CD4-positive, alpha-beta T cell (primary cell): Measurements from ENCODE around the gene FGFR3. TPM values are rescaled to one million over a fixed set of nuclear protein-coding genes. Genes with fewer than 3 reads are reported as not detected.

ENCODE experiments used
- ATAC-seq: fragments of 200-7000 bp; cut with Tn5 transposase; one replicate; pipeline ENCODE4 v1.10.0; 2022; ENCODE audit warnings: mild to moderate bottlenecking; ENCODE audit not compliant: poor library complexity
- CTCF ChIA-PET: fragments of 350-600 bp; sonication (Branson Sonifier 250); formaldehyde crosslinking; loops from one replicate; lab custom pipeline; 2021; ENCODE audit warnings: antibody characterized with exemption, inconsistent platforms; lab: Charles Lee
- POLR2A ChIA-PET: fragments of 350-600 bp; sonication (Branson Sonifier 250); formaldehyde crosslinking; loops from one replicate; lab custom pipeline; 2021; ENCODE audit warnings: antibody characterized with exemption, inconsistent platforms; lab: Charles Lee
- DNase-seq, 14 experiments: peaks; one replicate each; pipeline ENCODE4 v3.0.0-alpha.2; 2013 to 2020; ENCODE audit warnings: mixed read lengths in 2 of 14
- H3K27ac ChIP-seq, 2 donors: one replicate each; pipeline versions ENCODE4 v1.5.1 to v1.7.0; 2013; ENCODE audit warnings: low read length in 2 of 2, low read depth in 1 of 2, mild to moderate bottlenecking in 1 of 2
- H3K27me3 ChIP-seq, 2 experiments: 1 replicate in 1 of 2; 2 replicates in 1 of 2; pipeline versions ENCODE4 v1.6.1 to v1.7.0; 2013; ENCODE audit warnings: low read length in 2 of 2, control low read depth in 1 of 2, mild to moderate bottlenecking in 1 of 2, moderate library complexity in 1 of 2; ENCODE audit not compliant: insufficient read depth in 2 of 2, control insufficient read depth in 1 of 2
- H3K36me3 ChIP-seq: one replicate; pipeline ENCODE4 v1.6.1; 2013; ENCODE audit warnings: low read length, control low read depth; ENCODE audit not compliant: insufficient read depth
- H3K4me1 ChIP-seq: one replicate; pipeline ENCODE4 v1.6.1; 2013; ENCODE audit warnings: low read length, control low read depth; ENCODE audit not compliant: insufficient read depth
- H3K4me3 ChIP-seq: one replicate; pipeline ENCODE4 v1.5.1; 2013; ENCODE audit warnings: mild to moderate bottlenecking, low read length, moderate library complexity
- H3K9me3 ChIP-seq, 2 experiments: 1 replicate in 1 of 2; 2 replicates in 1 of 2; pipeline versions ENCODE4 v1.6.1 to v1.7.0; 2013; ENCODE audit warnings: low read length in 2 of 2, mild to moderate bottlenecking in 2 of 2, control low read depth in 1 of 2, moderate library complexity in 1 of 2; ENCODE audit not compliant: control insufficient read depth in 1 of 2, insufficient read depth in 1 of 2
- H3K27ac Mint-ChIP-seq: one replicate; pipeline ENCODE4 v1.8.0; 2020; ENCODE audit warnings: mixed read lengths
- H3K27me3 Mint-ChIP-seq: one replicate; pipeline ENCODE4 v1.8.0; 2021; ENCODE audit warnings: mixed read lengths
- H3K36me3 Mint-ChIP-seq: one replicate; pipeline ENCODE4 v1.8.0; 2021; ENCODE audit warnings: low read depth, mixed read lengths
- H3K4me1 Mint-ChIP-seq: one replicate; pipeline ENCODE4 v1.8.0; 2021; ENCODE audit warnings: low read depth, mixed read lengths
- H3K4me3 Mint-ChIP-seq: one replicate; pipeline ENCODE4 v1.8.0; 2020; ENCODE audit warnings: mild to moderate bottlenecking, mixed read lengths
- H3K9me3 Mint-ChIP-seq: one replicate; pipeline ENCODE4 v1.8.0; 2020; ENCODE audit warnings: mixed read lengths
- intact Hi-C, 2 experiments: fragments of 100-400 bp; cut with DNase I in 1 of 2; cut with micrococcal nuclease in 1 of 2; formaldehyde crosslinking; loops; one replicate each; pipeline versions ENCODE4 v1.15.1 to v1.9.0; 2023 to 2025; cut with DNase I, micrococcal nuclease
- total RNA-seq, 174 experiments: library from RNA in 2 of 174; stranded (reverse) in 2 of 174; gene quantifications; one replicate each; pipeline ENCODE4 v1.2.3 and lab custom pipeline; 2021 to 2026
- TF ChIP-seq, protein P1 (sequence below): fragments of 200-600 bp; IDR thresholded peaks from one replicate; pipeline ENCODE4 v1.8.0; 2022; ENCODE audit warnings: antibody characterized with exemption, mild to moderate bottlenecking

The FGFR3 gene
- total RNA-seq, 2 experiments from 2014 or later = 0.33 TPM; not detected in 1

GRCh38 chr4:1789552-1789951 lies 3.5 kb upstream of the FGFR3 start:
- no peak for ATAC-seq
- Histone ChIP-seq H3K4me1 (peaks cover 8% of the 10 kb centered on the region), H3K36me3 (no peaks in the 10 kb centered on the region), H3K27me3 (peaks cover 0 to 6% of the 10 kb centered on the region in 2 experiments), H3K27ac (no peak overlapping the region), H3K4me3 (no peak overlapping the region), H3K9me3 (peaks cover 0 to 5% of the 10 kb centered on the region in 2 experiments)
- Mint-ChIP-seq H3K27me3 (peaks cover 11% of the 10 kb centered on the region), H3K36me3 (no peaks in the 10 kb centered on the region), H3K4me3 (no peak overlapping the region), H3K27ac (no peak overlapping the region), H3K4me1 (no peaks in the 10 kb centered on the region), H3K9me3 (no peaks in the 10 kb centered on the region)
- ChIA-PET CTCF (no interaction called here), POLR2A (no interaction called here)
- TF ChIP-seq, protein P1, sequence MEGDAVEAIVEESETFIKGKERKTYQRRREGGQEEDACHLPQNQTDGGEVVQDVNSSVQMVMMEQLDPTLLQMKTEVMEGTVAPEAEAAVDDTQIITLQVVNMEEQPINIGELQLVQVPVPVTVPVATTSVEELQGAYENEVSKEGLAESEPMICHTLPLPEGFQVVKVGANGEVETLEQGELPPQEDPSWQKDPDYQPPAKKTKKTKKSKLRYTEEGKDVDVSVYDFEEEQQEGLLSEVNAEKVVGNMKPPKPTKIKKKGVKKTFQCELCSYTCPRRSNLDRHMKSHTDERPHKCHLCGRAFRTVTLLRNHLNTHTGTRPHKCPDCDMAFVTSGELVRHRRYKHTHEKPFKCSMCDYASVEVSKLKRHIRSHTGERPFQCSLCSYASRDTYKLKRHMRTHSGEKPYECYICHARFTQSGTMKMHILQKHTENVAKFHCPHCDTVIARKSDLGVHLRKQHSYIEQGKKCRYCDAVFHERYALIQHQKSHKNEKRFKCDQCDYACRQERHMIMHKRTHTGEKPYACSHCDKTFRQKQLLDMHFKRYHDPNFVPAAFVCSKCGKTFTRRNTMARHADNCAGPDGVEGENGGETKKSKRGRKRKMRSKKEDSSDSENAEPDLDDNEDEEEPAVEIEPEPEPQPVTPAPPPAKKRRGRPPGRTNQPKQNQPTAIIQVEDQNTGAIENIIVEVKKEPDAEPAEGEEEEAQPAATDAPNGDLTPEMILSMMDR = no peak
- DNase-seq = no peak
- intact Hi-C loops = no loop called here

DNA sequence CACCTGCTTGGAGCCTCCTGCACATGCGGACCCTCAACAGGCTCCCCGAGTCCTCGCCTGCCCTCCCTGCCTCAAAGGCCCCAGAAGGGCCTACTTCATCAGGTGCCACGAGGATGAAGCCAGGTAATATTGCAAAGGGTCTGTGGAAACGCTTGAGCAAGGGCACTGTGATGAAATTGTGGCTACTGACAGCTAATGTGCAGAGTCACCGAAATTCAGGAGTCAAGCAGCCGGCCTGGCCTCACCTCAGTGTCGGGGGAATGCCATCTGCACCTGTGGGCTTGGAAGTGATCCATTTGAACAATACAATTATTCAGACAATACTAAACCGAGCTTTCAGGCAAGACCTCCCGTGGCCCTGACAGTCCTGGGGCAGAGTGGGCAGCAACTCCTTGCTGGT lies 3.1 kb upstream of the FGFR3 start:
- Mint-ChIP-seq H3K4me1 (no peaks in the 10 kb centered on the region), H3K27ac (no peak overlapping the region)
- no peak for ATAC-seq

DNA sequence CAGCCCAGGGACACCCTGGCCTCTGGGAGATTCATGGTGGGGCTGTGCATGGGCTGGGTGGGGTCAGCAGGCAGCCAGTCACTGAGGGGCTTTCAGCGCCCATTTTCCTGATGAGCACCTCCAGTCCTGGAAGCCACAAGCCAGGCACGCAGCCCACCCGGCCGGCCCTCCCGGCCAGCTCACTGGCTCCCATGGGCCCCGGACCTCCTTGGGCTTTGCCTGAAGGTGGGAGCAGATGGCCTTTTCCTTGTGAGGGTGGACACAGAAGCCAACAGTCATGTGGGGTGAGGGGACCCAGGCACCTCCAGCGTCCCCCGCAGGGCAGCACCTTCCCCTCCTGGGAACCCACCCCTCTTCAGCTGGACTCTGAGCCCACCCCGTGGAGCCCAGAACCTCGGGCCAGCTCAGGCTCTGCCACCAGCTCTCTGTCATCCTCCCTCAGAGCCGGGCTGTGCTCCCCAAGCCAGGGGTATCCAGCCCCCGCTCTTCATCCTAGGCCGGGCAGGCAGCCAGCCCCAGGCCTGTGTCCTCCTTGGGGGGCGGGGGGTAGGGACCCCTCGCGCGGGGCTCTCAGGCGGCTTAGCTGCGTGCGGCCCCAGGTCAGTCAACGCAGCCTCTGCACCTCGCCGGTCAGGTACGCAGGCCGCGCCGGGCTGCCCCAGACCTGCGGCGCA lies 798 bp upstream of the FGFR3 start:
- no peak overlapping the region for H3K4me3 ChIP-seq
- ATAC-seq = no peak
- no peak overlapping the region for H3K27ac ChIP-seq
- TF ChIP-seq, protein P1 = no peak
- no peaks in the 10 kb centered on the region for H3K36me3 ChIP-seq
- Mint-ChIP-seq H3K9me3 (no peaks in the 10 kb centered on the region), H3K4me3 (peak overlapping the region; percentile 34), H3K27me3 (peaks cover 22% of the 10 kb centered on the region), H3K27ac (no peak overlapping the region), H3K36me3 (no peaks in the 10 kb centered on the region), H3K4me1 (no peaks in the 10 kb centered on the region)
- ChIA-PET POLR2A (interaction anchor here (1.0 kb wide), 1 partner anchor 80 kb away, joined by 3 read pairs; the partner anchor contains the start of gene SLBP), CTCF (no interaction called here)
- H3K27me3 ChIP-seq = peaks cover 23 to 30% of the 10 kb centered on the region in 2 experiments
- intact Hi-C loops = no loop called here
- peaks cover 20% of the 10 kb centered on the region for H3K4me1 ChIP-seq
- peaks cover 0 to 11% of the 10 kb centered on the region in 2 experiments for H3K9me3 ChIP-seq
- DNase-seq = no peak

More for the DNA sequence above, 3.1 kb upstream of the FGFR3 start:
- TF ChIP-seq, protein P1 = no peak
- H3K4me3 Mint-ChIP-seq = no peak overlapping the region
- H3K4me3 ChIP-seq = no peak overlapping the region
- no peaks in the 10 kb centered on the region for H3K36me3 ChIP-seq
- H3K27me3 Mint-ChIP-seq = peaks cover 11% of the 10 kb centered on the region
- no peaks in the 10 kb centered on the region for H3K9me3 Mint-ChIP-seq
- H3K4me1 ChIP-seq = peaks cover 10% of the 10 kb centered on the region
- no peak overlapping the region for H3K27ac ChIP-seq
- ChIA-PET CTCF (no interaction called here), POLR2A (no interaction called here)
- no peak for DNase-seq
- H3K36me3 Mint-ChIP-seq = no peaks in the 10 kb centered on the region
- H3K27me3 ChIP-seq = peaks cover 2 to 8% of the 10 kb centered on the region in 2 experiments
- peaks cover 0 to 5% of the 10 kb centered on the region in 2 experiments for H3K9me3 ChIP-seq
- intact Hi-C loops = no loop called here
